Pancreas (tissue), 10 donors: ENCODE measurements around the gene NAP1L4. TPM values are rescaled to one million over a fixed set of nuclear protein-coding genes. Genes with fewer than 3 reads are reported as not detected.

ENCODE experiments used
- ATAC-seq, 4 donors: fragments of 200-7000 bp; cut with Tn5 transposase; one replicate each; pipeline versions ENCODE4 v1.8.0 to v1.9.1; 2020; ENCODE audit warnings: mild to moderate bottlenecking in 4 of 4, moderate library complexity in 4 of 4
- DNase-seq, 6 donors: peaks; one replicate each; pipeline ENCODE4 v3.0.0-alpha.2; 2020
- FAIRE-seq: peaks from 2 replicates; lab custom pipeline; 2012; peaks lifted over from hg19 to GRCh38; lab: Jason Lieb, UNC
- H3K27ac ChIP-seq, 4 donors: fragments of 200-600 bp; sonication (generic); 1 replicate in 3 of 4; 2 replicates in 1 of 4; pipeline versions ENCODE4 v1.5.0 to v1.8.0; 2020
- H3K27me3 ChIP-seq, 4 donors: fragments of 200-600 bp; one replicate each; pipeline ENCODE4 v1.8.0; 2021
- H3K36me3 ChIP-seq, 3 donors: fragments of 200-600 bp; sonication (generic) in 1 of 3; one replicate each; pipeline versions ENCODE4 v1.5.0 to v1.8.0; 2020 to 2021
- H3K4me1 ChIP-seq, 3 donors: fragments of 200-600 bp; one replicate each; pipeline ENCODE4 v1.8.0; 2021
- H3K4me3 ChIP-seq, 4 donors: fragments of 200-600 bp; sonication (generic) in 2 of 4; one replicate each; pipeline versions ENCODE4 v1.5.0 to v1.8.0; 2020 to 2021
- H3K9me3 ChIP-seq, 4 donors: fragments of 200-600 bp; one replicate each; pipeline ENCODE4 v1.8.0; 2021
- CTCF ChIP-seq, 4 donors: fragments of 200-600 bp; sonication (generic) in 3 of 4; IDR thresholded peaks; one replicate each; pipeline versions ENCODE4 v1.5.0 to v1.8.0; 2021; ENCODE audit warnings: antibody characterized with exemption in 4 of 4
- WGBS, 2 donors: extraction: QIAGEN DNeasy Blood & Tissue Kit; methylation state at CpG; one replicate each; pipeline ENCODE4 v1.1.7; 2013; 5-methylcytosine and 5-hydroxymethylcytosine counted together
- intact Hi-C, 3 donors: fragments of 100-400 bp; cut with DNase I; formaldehyde crosslinking; loops; one replicate each; pipeline versions ENCODE4 v1.11.1 to v1.14.2; 2022
- polyA plus RNA-seq, 2 donors: library from polyadenylated mRNA; stranded (reverse); fragments of 200-250 nt; gene quantifications; one replicate each; pipeline ENCODE4 v1.2.3, GENCODE V29; 2013
- total RNA-seq, 6 donors: library from RNA; stranded (reverse); fragmentation: NEBNext Ultra II Directional in 4 of 6; extraction: Animal tissue kit (Norgen Biotek cat#: 25700) in 4 of 6; gene quantifications; one replicate each; pipeline versions ENCODE4 v1.2.1 to v1.2.4, GENCODE V29; 2021 to 2023
- donor health status: healthy with polysubstance abuse.
- donor health status: DM: no; HTN: no; CAD: no; lungs with moderate emphysema.
- donor health status: DM: no; HTN: no; CAD: no.
- donor health status: control.
- donor health status: control.
- donor health status: Bipolar disorder and iron deficiency.
- donor health status: DM: yes; HTN: yes; CAD: no.
- donor health status: DM: no; HTN: no; CAD: no.
- donor health status: DM: no; HTN: no; CAD: no.
- donor health status: DM: yes; HTN: yes; CAD: no.

NAP1L4 gene
- total and polyA plus RNA-seq, 8 donors: 29.3 to 67.4 (median 41.0) TPM

- no peak for TF ChIP-seq CTCF (IDR thresholded peaks at IDR 0.05)
- H3K4me1 ChIP-seq: peaks cover 0 to 7% (median 5%) of the 10 kb centered on the region in 3 donors
- intact Hi-C loops: no loop called here
- ATAC-seq: no peak
- H3K36me3 ChIP-seq: no peaks in the 10 kb centered on the region
- no peak overlapping the region for H3K27ac ChIP-seq
- no peak for FAIRE-seq
- H3K9me3 ChIP-seq: no peaks in the 10 kb centered on the region
- no peak overlapping the region for H3K4me3 ChIP-seq
- WGBS, 2 donors: 82 to 83% methylated on average over 21 of the region's 21 CpGs
- H3K27me3 ChIP-seq: no peaks in the 10 kb centered on the region
- DNase-seq: no peak
Measured at GRCh38 chr11:2904153-2905052, 87.7 kb downstream of the NAP1L4 start.

GRCh38 chr11:2903672-2904011 is 88.5 kb downstream of the NAP1L4 start:
- TF ChIP-seq CTCF (IDR thresholded peaks at IDR 0.05): no peak
- FAIRE-seq: no peak
- Histone ChIP-seq H3K4me3 (no peak overlapping the region), H3K27ac (no peak overlapping the region), H3K36me3 (no peaks in the 10 kb centered on the region), H3K4me1 (peaks cover 0 to 7% (median 5%) of the 10 kb centered on the region in 3 donors), H3K9me3 (no peaks in the 10 kb centered on the region), H3K27me3 (no peaks in the 10 kb centered on the region)
- DNase-seq: no peak
- WGBS, 2 donors: 80 to 99% methylated on average over 7 of the region's 7 CpGs
- intact Hi-C loops: no loop called here
- no peak for ATAC-seq

GRCh38 chr11:2902784-2903671 is 89.1 kb downstream of the NAP1L4 start:
- Histone ChIP-seq H3K36me3 (no peaks in the 10 kb centered on the region), H3K27me3 (no peaks in the 10 kb centered on the region), H3K9me3 (no peaks in the 10 kb centered on the region), H3K27ac (peak overlapping the region in 1 of 4 donors; percentile 30), H3K4me3 (peak overlapping the region; percentile 35 to 69 (median 51)), H3K4me1 (peaks cover 0 to 7% (median 5%) of the 10 kb centered on the region in 3 donors)
- intact Hi-C loops: no loop called here
- FAIRE-seq (no peak), DNase-seq (no peak), ATAC-seq (no peak)
- WGBS, 2 donors: 84% methylated on average over 23 of the region's 23 CpGs
- TF ChIP-seq CTCF (IDR thresholded peaks at IDR 0.05): no peak

DNA sequence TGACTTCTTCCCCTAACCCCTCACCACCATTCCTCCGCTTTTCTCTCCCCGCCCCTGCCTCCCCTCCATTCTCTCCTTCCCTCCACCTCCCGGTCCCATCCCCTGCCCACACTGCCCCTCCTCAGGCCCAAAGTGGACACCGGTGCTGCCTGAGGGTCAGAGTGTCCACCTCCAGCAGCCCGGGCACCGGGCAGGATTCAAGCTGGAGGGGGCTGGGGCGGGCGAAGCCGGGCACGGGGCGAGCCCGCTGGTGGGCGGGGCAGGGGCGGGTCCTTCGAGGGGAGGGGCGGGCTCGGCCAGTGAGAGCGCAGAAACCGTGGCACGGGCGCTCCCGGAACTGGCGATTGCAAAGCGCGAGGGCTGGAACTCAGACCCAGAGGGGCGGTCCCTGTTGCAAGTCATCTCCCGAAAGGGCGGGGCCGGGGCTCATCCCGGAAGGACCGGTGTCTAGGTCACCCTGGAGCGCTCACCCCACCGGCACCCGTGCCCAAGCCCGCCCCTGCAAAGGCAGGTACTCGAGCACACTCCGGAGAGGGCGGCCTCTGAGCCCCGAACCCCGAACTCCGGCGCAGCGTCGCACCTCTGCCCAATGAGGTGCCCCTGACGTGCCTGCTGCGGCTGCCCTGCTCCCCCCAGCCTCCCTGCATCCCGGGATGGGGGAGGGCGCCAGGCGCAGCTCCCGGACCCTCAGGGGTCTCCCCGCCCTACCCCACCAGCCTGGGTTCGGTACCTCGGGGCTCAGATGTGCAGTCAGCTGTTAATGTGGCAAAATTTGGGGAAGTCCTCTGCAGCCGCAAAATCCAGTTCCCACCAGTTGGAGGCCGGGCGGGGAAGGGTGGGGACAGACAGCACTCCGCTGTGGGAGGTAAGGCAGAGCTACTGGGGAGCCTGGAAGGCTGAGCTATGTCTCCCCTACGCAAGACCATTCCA is 90.0 kb downstream of the NAP1L4 start:
- intact Hi-C loops: no loop called here
- ATAC-seq (peak; percentile 92 to 94 (median 93)), DNase-seq (peak; percentile 92 to 98 (median 94)), FAIRE-seq (no peak)
- no peak for TF ChIP-seq CTCF (IDR thresholded peaks at IDR 0.05)
- WGBS, 2 donors: 6 to 7% methylated on average over 55 to 57 of the region's 58 CpGs
- Histone ChIP-seq H3K4me1 (peaks cover 0 to 7% (median 5%) of the 10 kb centered on the region in 3 donors), H3K27me3 (no peaks in the 10 kb centered on the region), H3K36me3 (no peaks in the 10 kb centered on the region), H3K4me3 (peak overlapping the region; percentile 35 to 69 (median 51)), H3K9me3 (no peaks in the 10 kb centered on the region), H3K27ac (peak overlapping the region in 3 of 4 donors; percentile 30 to 72 (median 58))
